ENCODE data around the gene LEF1. TPM values are rescaled to one million over a fixed set of nuclear protein-coding genes. Genes with fewer than 3 reads are reported as not detected.

Gene LEF1
- total RNA-seq, 1 donor, result under 0.01 TPM

- no peak overlapping the region for H3K4me3 ChIP-seq (ENCODE audit: low read depth, low read length)
- DNase-seq (ENCODE audit: low read depth), result no peak
- TF ChIP-seq, protein P1, sequence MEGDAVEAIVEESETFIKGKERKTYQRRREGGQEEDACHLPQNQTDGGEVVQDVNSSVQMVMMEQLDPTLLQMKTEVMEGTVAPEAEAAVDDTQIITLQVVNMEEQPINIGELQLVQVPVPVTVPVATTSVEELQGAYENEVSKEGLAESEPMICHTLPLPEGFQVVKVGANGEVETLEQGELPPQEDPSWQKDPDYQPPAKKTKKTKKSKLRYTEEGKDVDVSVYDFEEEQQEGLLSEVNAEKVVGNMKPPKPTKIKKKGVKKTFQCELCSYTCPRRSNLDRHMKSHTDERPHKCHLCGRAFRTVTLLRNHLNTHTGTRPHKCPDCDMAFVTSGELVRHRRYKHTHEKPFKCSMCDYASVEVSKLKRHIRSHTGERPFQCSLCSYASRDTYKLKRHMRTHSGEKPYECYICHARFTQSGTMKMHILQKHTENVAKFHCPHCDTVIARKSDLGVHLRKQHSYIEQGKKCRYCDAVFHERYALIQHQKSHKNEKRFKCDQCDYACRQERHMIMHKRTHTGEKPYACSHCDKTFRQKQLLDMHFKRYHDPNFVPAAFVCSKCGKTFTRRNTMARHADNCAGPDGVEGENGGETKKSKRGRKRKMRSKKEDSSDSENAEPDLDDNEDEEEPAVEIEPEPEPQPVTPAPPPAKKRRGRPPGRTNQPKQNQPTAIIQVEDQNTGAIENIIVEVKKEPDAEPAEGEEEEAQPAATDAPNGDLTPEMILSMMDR (IDR thresholded peaks at IDR 0.05; ENCODE audit: insufficient read depth, low read depth, low read length), result no peak
These were observed 121.5 kb downstream of the LEF1 start for GRCh38 chr4:108047199-108047598.

DNA sequence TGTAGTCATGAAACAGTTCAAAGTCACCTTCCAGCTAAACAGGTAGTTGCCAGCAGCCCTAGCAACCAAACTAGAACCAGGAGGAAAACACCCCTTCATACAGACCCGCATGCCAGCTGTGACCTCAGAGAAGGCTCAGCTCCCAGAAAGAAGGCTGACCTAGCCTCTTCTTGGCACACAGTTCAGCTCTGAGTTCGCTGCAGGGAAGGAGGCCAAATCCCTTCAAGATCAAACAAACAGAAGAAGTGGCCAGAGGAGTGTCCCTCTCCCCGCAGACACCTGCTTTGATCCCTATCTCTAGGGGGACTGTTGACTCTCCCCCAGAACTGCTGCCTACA is 123.1 kb downstream of the LEF1 start:
- DNase-seq (ENCODE audit: low read depth), result no peak
- TF ChIP-seq, protein P1 (IDR thresholded peaks at IDR 0.05; ENCODE audit: insufficient read depth, low read depth, low read length), result no peak
- no peak overlapping the region for H3K4me3 ChIP-seq (ENCODE audit: low read depth, low read length)

GRCh38 chr4:108044951-108045686 is 123.6 kb downstream of the LEF1 start:
- no peak overlapping the region for H3K4me3 ChIP-seq (ENCODE audit: low read depth, low read length)
- TF ChIP-seq, protein P1 (IDR thresholded peaks at IDR 0.05; ENCODE audit: insufficient read depth, low read depth, low read length), result no peak
- no peak for DNase-seq (ENCODE audit: low read depth)

DNA sequence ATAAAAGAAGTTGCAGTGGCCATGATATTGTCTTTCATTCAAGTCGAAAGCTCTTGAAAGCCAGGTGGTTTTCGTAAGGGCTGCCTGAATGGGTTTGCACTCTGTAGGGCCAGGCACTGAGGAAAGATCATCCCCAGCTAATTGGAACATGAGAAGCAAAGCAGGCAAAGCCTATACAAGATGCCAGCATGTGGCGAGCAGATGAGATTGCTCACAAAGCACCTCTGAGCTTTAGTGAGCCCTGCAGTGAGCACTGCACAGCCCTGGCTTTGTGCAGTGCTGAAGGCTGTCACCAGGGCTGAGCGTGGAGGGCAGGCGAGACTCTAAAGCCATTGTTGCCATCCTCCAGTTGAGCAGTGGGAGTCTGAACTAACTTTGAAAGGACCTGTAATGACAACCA is 125.2 kb downstream of the LEF1 start:
- TF ChIP-seq, protein P1 (IDR thresholded peaks at IDR 0.05; ENCODE audit: insufficient read depth, low read depth, low read length), result no peak
- no peak overlapping the region for H3K4me3 ChIP-seq (ENCODE audit: low read depth, low read length)
- DNase-seq (ENCODE audit: low read depth), result no peak

GRCh38 chr4:108042927-108043326 is 125.8 kb downstream of the LEF1 start:
- no peak overlapping the region for H3K4me3 ChIP-seq (ENCODE audit: low read depth, low read length)
- TF ChIP-seq, protein P1 (IDR thresholded peaks at IDR 0.05; ENCODE audit: insufficient read depth, low read depth, low read length), result no peak
- no peak for DNase-seq (ENCODE audit: low read depth)

- H3K4me3 ChIP-seq (ENCODE audit: low read depth, low read length), result no peak overlapping the region
- no peak for DNase-seq (ENCODE audit: low read depth)
- TF ChIP-seq, protein P1 (IDR thresholded peaks at IDR 0.05; ENCODE audit: insufficient read depth, low read depth, low read length), result no peak
These were observed 130.8 kb downstream of the LEF1 start for GRCh38 chr4:108037884-108038283.

DNA sequence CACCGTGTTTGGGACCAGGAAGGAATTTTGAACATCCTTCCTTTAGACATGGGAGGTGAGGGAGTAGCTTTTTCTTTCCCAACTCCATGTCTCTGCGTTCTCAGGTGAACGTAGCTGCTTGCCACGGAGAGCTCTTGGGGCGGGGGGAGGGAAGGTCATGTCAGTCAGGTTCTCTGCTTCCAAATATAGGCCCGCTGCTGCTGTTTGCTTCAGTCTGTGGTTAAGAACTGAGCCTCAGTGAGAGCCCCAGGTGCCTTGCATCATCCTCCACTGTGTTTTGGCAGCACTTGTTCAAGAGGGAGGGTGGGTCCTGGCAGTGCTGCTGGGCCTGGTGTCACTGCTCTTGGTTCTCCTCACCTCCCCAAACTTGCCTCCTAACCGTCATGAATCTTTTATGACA is 132.5 kb downstream of the LEF1 start:
- H3K4me3 ChIP-seq (ENCODE audit: low read depth, low read length), result no peak overlapping the region
- TF ChIP-seq, protein P1 (IDR thresholded peaks at IDR 0.05; ENCODE audit: insufficient read depth, low read depth, low read length), result no peak
- DNase-seq (ENCODE audit: low read depth), result no peak
